Endothelial cell (in vitro differentiated cells): ENCODE measurements around the gene THYN1. TPM values are rescaled to one million over a fixed set of nuclear protein-coding genes. Genes with fewer than 3 reads are reported as not detected.

Experiments
- DNase-seq: peaks from one replicate; pipeline ENCODE4 v3.0.0; 2021; ENCODE audit warnings: low spot score
- H3K27ac Mint-ChIP-seq: one replicate; pipeline ENCODE4 v1.8.0; 2021; ENCODE audit warnings: mixed read lengths, inconsistent platforms; ENCODE audit not compliant: unreplicated experiment
- H3K27me3 Mint-ChIP-seq: one replicate; pipeline ENCODE4 v1.8.0; 2021; ENCODE audit warnings: mild to moderate bottlenecking, moderate library complexity, mixed read lengths, inconsistent platforms; ENCODE audit not compliant: unreplicated experiment
- H3K36me3 Mint-ChIP-seq: one replicate; pipeline ENCODE4 v1.8.0; 2021; ENCODE audit warnings: mild to moderate bottlenecking, low read depth, mixed read lengths, inconsistent platforms; ENCODE audit not compliant: unreplicated experiment
- H3K4me1 Mint-ChIP-seq: one replicate; pipeline ENCODE4 v1.8.0; 2021; ENCODE audit warnings: mild to moderate bottlenecking, mixed read lengths, inconsistent platforms; ENCODE audit not compliant: unreplicated experiment
- H3K4me3 Mint-ChIP-seq: one replicate; pipeline ENCODE4 v1.8.0; 2021; ENCODE audit warnings: mild to moderate bottlenecking, mixed read lengths, inconsistent platforms; ENCODE audit not compliant: unreplicated experiment
- H3K9me3 Mint-ChIP-seq: one replicate; pipeline ENCODE4 v1.8.0; 2021; ENCODE audit warnings: mixed read lengths, inconsistent platforms; ENCODE audit not compliant: unreplicated experiment
- total RNA-seq: library from RNA; stranded (reverse); fragmentation: NEBNext Ultra II Directional; extraction: Animal tissue kit (Norgen Biotek cat#: 25700); gene quantifications from one replicate; pipeline ENCODE4 v1.2.1, GENCODE V29; 2021; ENCODE audit not compliant: unreplicated experiment
- TF ChIP-seq, protein P1 (sequence below): fragments of 200-600 bp; sonication (generic); IDR thresholded peaks from one replicate; pipeline ENCODE4 v1.5.0; 2021; ENCODE audit warnings: antibody characterized with exemption; ENCODE audit not compliant: unreplicated experiment

The THYN1 gene
- total RNA-seq, 1 donor from 2014 or later = 42.5 TPM

DNA sequence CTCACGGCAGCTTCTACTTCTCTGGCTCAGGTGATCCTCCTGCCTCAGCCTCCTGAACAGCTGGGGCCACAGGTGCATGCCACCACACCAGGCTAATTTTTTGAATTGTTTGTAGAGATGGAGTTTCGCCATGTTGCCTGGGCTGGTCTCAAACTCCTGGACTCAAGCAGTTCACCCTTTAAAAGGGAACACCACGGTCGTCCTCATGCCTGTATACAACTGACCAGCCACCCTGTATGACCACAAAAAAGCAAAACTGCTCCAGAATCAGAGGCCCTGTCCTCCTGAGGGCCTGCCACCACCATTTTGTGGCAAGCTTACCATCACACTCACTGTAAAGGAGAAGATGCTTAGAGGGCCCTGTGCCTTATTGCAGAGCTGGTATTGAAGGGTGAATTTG lies 25.2 kb upstream of the THYN1 start:
- H3K27me3 Mint-ChIP-seq = peaks cover 10% of the 10 kb centered on the region
- no peaks in the 10 kb centered on the region for H3K9me3 Mint-ChIP-seq
- peaks cover 14% of the 10 kb centered on the region for H3K4me1 Mint-ChIP-seq
- no peak overlapping the region for H3K27ac Mint-ChIP-seq
- no peak overlapping the region for H3K4me3 Mint-ChIP-seq
- DNase-seq = no peak
- TF ChIP-seq, protein P1, sequence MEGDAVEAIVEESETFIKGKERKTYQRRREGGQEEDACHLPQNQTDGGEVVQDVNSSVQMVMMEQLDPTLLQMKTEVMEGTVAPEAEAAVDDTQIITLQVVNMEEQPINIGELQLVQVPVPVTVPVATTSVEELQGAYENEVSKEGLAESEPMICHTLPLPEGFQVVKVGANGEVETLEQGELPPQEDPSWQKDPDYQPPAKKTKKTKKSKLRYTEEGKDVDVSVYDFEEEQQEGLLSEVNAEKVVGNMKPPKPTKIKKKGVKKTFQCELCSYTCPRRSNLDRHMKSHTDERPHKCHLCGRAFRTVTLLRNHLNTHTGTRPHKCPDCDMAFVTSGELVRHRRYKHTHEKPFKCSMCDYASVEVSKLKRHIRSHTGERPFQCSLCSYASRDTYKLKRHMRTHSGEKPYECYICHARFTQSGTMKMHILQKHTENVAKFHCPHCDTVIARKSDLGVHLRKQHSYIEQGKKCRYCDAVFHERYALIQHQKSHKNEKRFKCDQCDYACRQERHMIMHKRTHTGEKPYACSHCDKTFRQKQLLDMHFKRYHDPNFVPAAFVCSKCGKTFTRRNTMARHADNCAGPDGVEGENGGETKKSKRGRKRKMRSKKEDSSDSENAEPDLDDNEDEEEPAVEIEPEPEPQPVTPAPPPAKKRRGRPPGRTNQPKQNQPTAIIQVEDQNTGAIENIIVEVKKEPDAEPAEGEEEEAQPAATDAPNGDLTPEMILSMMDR = no peak
- H3K36me3 Mint-ChIP-seq = no peaks in the 10 kb centered on the region

GRCh38 chr11:134277183-134278001 lies 24.2 kb upstream of the THYN1 start:
- TF ChIP-seq, protein P1 = no peak
- peak overlapping the region; percentile 48 for H3K27ac Mint-ChIP-seq
- peaks cover 20% of the 10 kb centered on the region for H3K4me1 Mint-ChIP-seq
- peak overlapping the region; percentile 93 for H3K4me3 Mint-ChIP-seq
- H3K36me3 Mint-ChIP-seq = no peaks in the 10 kb centered on the region
- H3K9me3 Mint-ChIP-seq = no peaks in the 10 kb centered on the region
- peaks cover 10% of the 10 kb centered on the region for H3K27me3 Mint-ChIP-seq
- DNase-seq = peak; percentile 33

DNA sequence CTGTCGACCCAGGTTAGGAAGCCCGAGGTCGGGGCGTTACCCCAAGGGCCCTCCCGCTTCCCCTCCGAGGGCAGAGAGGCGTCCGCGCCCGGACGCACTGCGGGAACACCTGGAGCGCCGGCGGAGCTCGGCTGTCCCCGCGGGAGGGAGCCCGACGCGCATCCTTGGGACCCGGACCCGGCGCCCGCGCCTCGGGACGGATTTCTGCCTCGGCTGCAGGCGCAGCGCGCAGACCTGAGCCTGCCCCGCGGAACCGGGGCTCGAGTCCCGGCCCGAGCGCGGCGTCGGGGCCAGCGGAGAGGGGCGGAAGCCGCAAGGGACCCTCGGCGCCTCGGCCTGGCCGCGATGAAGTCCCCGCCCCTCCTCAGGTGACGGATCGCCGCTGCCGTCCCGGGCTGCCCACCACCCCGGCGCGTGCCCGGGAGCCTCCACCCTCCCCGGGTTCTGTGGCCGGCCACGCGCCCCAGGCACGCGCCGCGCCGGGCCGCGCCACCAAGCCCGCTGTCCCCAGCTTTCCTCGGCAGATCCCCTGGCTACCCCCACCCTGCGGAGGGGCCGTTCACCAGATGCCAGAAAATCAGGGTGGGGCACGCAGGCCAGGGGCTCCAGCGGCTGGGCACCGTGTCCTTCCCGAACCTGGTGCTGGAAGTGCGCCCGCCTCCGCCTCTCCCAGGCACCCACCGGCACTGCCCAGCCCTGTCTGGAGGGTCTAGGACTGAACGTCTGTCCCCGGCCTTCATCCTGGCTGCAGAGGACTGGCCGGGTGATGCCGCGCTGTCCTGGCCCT lies 23.4 kb upstream of the THYN1 start:
- H3K27ac Mint-ChIP-seq = no peak overlapping the region

GRCh38 chr11:134275534-134276395 lies 22.6 kb upstream of the THYN1 start, which contains the start of gene GLB1L3:
GLB1L3 (plus strand) TSS chr11:134276379; CDS start chr11:134276741, 362 bp downstream.
- peaks cover 20% of the 10 kb centered on the region for H3K4me1 Mint-ChIP-seq
- H3K36me3 Mint-ChIP-seq = no peaks in the 10 kb centered on the region
- H3K4me3 Mint-ChIP-seq = peak within 1 kb of the TSS; percentile 93
- H3K9me3 Mint-ChIP-seq = no peaks in the 10 kb centered on the region
- H3K27me3 Mint-ChIP-seq = peaks cover 10% of the 10 kb centered on the region
- peak; percentile 68 for DNase-seq
- TF ChIP-seq, protein P1 = peak; percentile 40
- peak within 1 kb of the TSS; percentile 66 for H3K27ac Mint-ChIP-seq

More for the DNA sequence above, 23.4 kb upstream of the THYN1 start:
- H3K4me1 Mint-ChIP-seq = peaks cover 20% of the 10 kb centered on the region
- TF ChIP-seq, protein P1 = no peak
- DNase-seq = peak; percentile 39
- H3K27me3 Mint-ChIP-seq = peaks cover 10% of the 10 kb centered on the region
- H3K36me3 Mint-ChIP-seq = no peaks in the 10 kb centered on the region
- no peaks in the 10 kb centered on the region for H3K9me3 Mint-ChIP-seq
- peak overlapping the region; percentile 93 for H3K4me3 Mint-ChIP-seq
